Measurements from ENCODE around the gene CRB2. TPM values are rescaled to one million over a fixed set of nuclear protein-coding genes. Genes with fewer than 3 reads are reported as not detected.

CRB2 gene
- total RNA-seq, 3 donors from 2014 or later, result 0.03 TPM; not detected in 2

GRCh38 chr9:123424552-123425225 is 68.7 kb downstream of the CRB2 start:
- DNase-seq, result no peak
- no peak for ATAC-seq
- H3K36me3 Mint-ChIP-seq (ENCODE audit: insufficient read depth), result peaks cover 29% of the 10 kb centered on the region
- no peaks in the 10 kb centered on the region for H3K9me3 Mint-ChIP-seq
- H3K27me3 Mint-ChIP-seq (ENCODE audit: low read depth), result no peaks in the 10 kb centered on the region
- no peaks in the 10 kb centered on the region for H3K4me1 Mint-ChIP-seq (ENCODE audit: low read depth)
- no peak overlapping the region for H3K4me3 Mint-ChIP-seq

DNA sequence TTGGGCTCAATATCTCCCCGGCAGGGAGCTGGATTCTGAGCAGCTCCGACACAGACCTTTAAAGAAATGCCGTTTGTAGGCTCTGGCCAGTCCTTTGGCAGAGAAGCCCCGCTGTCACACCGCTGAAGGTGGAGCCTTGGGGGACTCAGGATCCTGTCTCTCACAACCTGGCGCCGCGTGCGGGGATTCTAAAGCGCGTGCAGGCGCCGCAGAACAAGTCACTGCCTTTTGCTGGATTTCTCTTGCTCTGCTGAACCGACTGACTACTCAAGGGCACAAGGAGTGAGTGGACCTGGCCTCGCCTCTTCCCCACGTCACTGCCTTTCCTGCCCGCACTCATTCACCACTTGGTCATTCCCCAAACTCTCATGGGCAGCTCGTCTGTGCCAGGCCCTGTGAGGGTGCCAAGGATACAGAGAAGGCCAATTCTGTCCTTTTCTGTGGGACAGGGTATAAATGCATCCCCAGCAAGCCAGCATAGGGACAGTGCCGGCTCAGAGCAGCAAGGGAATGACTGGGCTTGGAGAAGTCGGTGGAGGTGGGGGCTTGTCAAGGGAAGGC is 69.3 kb downstream of the CRB2 start:
- Mint-ChIP-seq H3K36me3 (ENCODE audit: insufficient read depth) (peaks cover 32% of the 10 kb centered on the region), H3K27me3 (ENCODE audit: low read depth) (no peaks in the 10 kb centered on the region), H3K4me1 (ENCODE audit: low read depth) (no peaks in the 10 kb centered on the region), H3K9me3 (peaks cover 1% of the 10 kb centered on the region), H3K4me3 (no peak overlapping the region)
- ATAC-seq (no peak), DNase-seq (no peak)

DNA sequence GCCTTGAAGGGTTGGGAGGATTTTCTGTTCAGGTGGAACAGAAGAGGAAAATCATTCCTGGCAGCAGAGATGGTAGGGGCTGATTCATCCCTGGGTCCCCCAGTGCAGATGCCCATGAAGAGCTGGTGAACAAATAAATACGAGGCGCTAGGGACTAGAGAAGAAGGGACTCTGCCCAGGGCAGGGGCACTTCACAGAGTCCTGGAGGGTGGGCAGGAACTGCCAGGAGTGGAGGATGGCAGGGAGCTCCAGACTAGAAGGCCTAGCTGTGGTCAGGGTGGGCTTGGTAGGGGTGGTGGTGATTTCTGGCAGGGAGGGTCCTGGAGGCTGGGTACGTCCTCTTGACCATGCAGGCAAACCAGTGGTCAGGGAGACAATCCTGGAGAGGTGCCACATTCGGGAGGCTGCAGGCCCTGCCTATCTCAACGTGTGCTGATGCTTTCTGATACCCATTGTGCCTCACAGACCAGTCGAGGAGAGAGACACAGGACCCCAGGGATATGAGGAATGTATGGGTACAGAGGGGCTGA is 69.9 kb downstream of the CRB2 start:
- no peak overlapping the region for H3K4me3 Mint-ChIP-seq
- ATAC-seq (no peak), DNase-seq (no peak)
- H3K9me3 Mint-ChIP-seq, result peaks cover 3% of the 10 kb centered on the region
- H3K27me3 Mint-ChIP-seq (ENCODE audit: low read depth), result no peaks in the 10 kb centered on the region
- H3K4me1 Mint-ChIP-seq (ENCODE audit: low read depth), result no peaks in the 10 kb centered on the region
- H3K36me3 Mint-ChIP-seq (ENCODE audit: insufficient read depth), result peaks cover 37% of the 10 kb centered on the region

DNA sequence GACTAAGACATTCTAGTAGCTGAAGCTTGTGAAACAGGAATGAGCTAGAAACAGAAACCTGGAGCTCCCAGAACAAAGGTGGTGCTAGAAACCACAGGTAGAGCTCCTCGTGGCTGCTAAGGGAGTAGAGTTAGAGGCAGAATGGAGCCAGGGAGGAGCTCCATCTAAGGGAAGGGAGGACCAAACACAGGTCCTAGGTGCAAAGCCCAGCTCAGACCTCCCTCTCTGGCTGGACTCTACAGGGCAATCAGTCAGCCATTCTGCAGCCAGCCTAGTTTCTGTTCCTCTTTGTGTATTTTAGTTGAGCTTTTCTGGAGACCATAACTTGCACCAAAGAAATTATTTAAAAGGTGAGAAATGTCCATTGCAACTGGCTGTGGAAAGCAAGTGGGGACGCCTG is 70.4 kb downstream of the CRB2 start:
- Mint-ChIP-seq H3K9me3 (peaks cover 3% of the 10 kb centered on the region), H3K36me3 (ENCODE audit: insufficient read depth) (peaks cover 42% of the 10 kb centered on the region), H3K27me3 (ENCODE audit: low read depth) (no peaks in the 10 kb centered on the region), H3K4me1 (ENCODE audit: low read depth) (no peaks in the 10 kb centered on the region), H3K4me3 (no peak overlapping the region)
- ATAC-seq, result no peak
- no peak for DNase-seq

Other genes starting within 250 kb of the CRB2 start
- gene STRBP, start 87.6 kb upstream of the CRB2 start, total RNA-seq, result 10 to 100 TPM; 26.7 to 36.7 (median 35.1) TPM